ENCODE results near the gene GALNT10.

GRCh38 chr5:154384480-154385235 lies 194.1 kb downstream of the GALNT10 start:
- TF ChIP-seq EZH2 (IDR thresholded peaks at IDR 0.05; ENCODE audit: borderline replicate concordance, low read depth, low read length, severe bottlenecking), result no peak
- TF ChIP-seq, protein P1, sequence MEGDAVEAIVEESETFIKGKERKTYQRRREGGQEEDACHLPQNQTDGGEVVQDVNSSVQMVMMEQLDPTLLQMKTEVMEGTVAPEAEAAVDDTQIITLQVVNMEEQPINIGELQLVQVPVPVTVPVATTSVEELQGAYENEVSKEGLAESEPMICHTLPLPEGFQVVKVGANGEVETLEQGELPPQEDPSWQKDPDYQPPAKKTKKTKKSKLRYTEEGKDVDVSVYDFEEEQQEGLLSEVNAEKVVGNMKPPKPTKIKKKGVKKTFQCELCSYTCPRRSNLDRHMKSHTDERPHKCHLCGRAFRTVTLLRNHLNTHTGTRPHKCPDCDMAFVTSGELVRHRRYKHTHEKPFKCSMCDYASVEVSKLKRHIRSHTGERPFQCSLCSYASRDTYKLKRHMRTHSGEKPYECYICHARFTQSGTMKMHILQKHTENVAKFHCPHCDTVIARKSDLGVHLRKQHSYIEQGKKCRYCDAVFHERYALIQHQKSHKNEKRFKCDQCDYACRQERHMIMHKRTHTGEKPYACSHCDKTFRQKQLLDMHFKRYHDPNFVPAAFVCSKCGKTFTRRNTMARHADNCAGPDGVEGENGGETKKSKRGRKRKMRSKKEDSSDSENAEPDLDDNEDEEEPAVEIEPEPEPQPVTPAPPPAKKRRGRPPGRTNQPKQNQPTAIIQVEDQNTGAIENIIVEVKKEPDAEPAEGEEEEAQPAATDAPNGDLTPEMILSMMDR (IDR thresholded peaks at IDR 0.05; ENCODE audit: borderline replicate concordance, extremely low read depth, low read length, poor library complexity, severe bottlenecking), result no peak
